Globus pallidus (tissue), 1 donor: Measurements from ENCODE around the gene SELENOV.

Experiments used
- DNase-seq: peaks from one replicate; pipeline ENCODE4 v3.0.0-alpha.2; 2015; ENCODE audit warnings: low spot score

The SELENOV gene

GRCh38 chr19:39520541-39521484 is 5.9 kb downstream of the SELENOV start:
- DNase-seq, result no peak

DNA sequence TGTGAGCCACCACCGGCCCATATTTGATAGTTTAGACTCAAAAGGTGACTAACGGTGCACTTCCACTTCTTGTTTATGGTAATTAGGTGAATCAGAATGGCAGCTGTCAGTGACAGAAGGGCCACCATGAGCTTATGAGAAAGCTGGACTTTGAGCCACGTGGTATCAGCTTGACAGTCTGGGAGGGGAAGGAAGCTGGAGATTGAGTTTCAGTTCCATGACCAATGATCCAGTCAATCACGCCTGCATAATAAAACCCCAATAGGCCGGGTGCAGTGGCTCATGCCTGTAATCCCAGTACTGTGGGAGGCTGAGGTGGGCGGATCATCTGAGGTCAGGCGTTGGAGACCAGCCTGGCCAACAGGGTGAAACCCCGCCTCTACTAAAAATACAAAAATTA is 9.6 kb downstream of the SELENOV start:
- DNase-seq, result no peak

DNA sequence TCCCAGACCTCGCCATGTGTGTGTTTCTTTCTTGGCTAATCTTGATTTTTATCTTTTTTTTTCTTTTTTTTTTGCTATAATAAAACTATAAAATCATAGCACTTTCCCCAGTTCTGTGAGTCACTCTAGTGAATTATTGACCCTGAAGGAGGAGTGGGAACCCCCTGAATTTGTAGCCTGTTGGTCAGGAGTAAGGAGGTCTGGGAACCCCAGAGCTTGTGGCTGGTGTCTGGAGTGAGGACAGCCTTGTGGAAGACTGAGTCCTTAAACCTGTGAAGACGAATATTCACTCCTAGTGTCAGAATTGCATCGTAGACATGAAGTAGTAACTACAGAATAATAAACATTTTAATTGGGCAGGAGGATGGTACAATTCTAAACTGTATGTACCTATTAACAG is 10.3 kb downstream of the SELENOV start:
- DNase-seq, result no peak

GRCh38 chr19:39531834-39532232 is 16.9 kb downstream of the SELENOV start:
- DNase-seq, result no peak

GRCh38 chr19:39532233-39533002 is 17.5 kb downstream of the SELENOV start, which contains the start of gene EID2B:
Gene EID2B (minus strand): TSS chr19:39532852. CDS start chr19:39532802, 50 bp downstream.
- peak; percentile 95 for DNase-seq

DNA sequence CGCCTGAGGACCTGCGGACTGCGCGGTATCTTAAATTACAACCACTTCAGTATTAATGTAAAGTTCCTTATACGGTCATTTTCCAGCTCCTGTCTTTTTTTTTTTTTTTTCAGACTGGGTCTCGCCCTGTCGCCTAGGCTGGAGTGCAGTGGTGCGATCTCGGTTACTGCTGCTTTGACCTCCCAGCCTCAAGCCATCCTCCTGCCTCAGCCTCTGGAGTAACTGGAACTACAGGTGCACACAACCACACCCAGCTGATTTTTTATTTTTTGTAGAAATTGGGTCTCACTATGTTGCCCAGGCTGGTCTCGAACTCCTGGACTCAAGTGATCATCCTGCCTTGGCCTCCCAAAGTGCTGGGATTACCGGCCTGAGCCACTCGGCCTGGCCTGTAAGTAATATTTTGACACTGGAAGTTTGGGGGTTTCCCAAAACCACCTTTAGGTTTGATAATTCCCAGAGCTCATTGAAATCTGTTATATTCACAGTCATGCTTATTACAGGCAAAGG is 18.1 kb downstream of the SELENOV start:
- DNase-seq, result no peak

DNA sequence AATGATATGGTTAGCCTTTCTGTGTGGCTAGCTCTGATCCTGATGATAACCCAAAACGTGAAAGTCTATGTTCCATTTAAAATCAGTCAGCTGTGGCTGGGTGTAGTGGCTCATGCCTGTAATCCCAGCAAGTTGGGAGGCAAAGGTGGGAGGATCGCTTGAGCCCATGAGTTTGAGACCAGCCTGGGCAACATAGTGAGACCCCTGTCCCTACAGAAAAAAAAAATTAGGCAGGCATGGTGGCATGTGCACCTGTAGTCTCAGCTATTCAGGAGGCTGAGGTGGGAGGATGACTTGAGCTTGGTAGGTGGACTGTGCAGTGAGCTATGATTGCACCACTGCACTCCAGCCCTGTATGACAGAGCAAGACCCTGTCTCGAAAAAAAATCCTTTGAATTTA is 18.9 kb downstream of the SELENOV start:
- no peak for DNase-seq

- DNase-seq, result no peak
Measured at GRCh38 chr19:39539165-39539517, 24.2 kb downstream of the SELENOV start.

DNA sequence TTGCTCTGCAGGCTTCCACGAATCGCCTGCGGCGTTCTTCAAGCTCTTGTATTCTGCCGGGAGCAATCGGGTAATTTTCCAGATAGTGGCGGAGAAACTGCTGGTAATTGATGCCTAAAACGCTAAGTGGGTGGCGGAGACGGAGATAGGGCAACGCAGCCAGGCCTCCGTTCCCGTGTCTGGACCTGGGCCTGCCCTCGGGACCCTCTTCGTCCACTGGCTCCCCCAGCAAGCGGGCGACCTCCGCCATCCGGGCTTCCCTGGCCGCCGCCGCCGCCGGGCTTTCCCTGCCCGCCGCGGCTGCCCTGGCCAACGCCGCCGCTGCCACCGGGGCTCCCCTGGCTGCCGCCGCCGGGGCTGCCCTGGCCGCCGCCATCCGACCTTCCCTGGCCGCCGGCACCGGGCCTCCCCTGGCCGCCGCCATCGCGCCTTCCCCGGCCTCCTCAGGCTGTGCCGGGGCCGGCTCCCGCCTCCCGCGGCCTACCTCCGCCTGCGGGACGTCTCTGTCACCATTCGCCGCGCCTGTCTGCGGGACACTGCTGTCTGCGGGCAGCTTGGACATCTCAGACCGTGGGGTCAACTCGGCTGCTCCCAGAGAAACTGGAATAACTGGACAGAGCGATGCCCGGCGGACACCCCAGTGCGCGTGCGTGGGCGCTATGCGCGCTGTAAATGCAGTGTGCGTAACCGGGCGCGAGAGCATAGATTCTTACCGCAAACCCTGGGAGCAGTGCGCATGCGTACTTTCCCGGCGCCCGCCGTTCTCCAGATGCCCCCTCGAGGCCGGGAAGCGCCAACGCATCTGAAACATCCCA is 24.8 kb downstream of the SELENOV start, which contains the start of gene EID2:
Gene EID2 (minus strand): TSS at position 644 of the 815 bp plus-strand sequence. CDS start 82 bp downstream, at position 562.
- peak; percentile 92 for DNase-seq

- no peak for DNase-seq
Measured at GRCh38 chr19:39540333-39540673, 25.4 kb downstream of the SELENOV start.

- peak; percentile 61 for DNase-seq
Measured at GRCh38 chr19:39542206-39542605, 27.3 kb downstream of the SELENOV start.

DNA sequence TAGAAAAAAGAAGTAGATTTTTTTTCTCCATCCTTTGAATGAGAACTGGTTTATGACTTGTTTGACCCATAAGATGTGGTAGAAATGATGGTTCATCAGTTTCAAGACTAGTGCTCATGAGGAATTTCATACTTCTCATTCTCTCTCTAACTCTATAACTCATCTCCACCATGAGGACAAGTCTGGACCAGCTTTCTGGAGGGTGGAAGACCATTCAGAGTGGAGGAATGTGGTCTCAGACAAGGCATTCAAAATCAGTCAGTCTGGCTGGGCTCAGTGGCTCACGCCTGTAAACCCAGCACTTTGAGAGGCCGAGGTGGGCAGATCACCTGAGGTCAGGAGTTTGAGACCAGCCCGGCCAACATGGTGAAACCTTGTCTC is 28.5 kb downstream of the SELENOV start:
- DNase-seq, result no peak

DNA sequence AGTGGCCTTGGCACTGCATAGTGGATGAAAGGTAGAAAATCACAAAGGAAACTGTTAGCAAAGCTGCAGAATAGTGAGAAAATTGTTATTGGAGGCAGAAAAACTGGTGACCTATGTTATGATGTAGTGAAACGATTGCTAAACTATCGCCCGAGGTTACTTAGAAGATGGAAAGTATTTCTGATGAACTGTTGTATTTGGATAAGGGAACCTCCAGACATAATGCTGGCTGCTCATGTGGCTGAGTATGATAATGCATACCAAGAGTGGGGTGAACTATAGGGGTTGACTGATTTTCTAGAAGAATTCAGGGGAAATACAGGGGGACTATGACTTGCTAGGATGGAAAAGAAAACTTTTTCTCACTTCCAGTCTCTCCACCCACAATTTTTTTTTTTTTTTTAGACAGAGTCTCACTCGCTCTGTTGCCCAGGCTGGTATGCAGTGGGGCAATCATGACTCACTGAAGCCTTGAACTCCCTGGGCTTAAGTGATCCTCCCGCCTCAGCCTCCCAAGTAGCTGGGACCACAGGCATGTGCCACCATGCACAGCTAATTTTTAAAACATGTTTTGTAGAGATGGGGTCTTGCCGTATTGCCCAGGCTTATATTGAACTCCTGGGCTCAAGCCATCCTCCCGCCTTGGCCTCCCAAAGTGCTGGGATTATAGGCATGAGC is 29.4 kb downstream of the SELENOV start:
- DNase-seq, result no peak

GRCh38 chr19:39544911-39545310 is 30.0 kb downstream of the SELENOV start:
- DNase-seq, result no peak

DNA sequence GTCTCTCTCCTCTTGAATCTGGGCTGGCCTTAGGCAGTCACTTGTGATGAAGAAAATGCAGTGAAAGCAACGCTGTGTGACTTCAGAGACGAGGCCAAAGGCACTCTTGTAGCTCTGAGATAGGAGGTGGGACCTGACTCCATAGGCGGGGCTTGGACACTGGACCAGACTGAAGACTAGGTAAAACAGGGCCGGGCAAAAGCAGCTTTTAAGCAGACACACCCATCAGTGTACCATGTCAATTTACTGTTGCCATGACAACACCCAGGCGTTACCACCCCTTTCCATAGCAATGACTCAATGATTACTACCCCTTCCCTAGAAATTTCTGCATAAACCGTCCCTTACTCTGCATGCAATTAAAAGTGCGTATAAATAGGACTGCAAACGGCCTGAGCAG is 31.7 kb downstream of the SELENOV start:
- no peak for DNase-seq

- no peak for DNase-seq
Measured at GRCh38 chr19:39550197-39550596, 35.3 kb downstream of the SELENOV start.

- DNase-seq, result no peak
Measured at GRCh38 chr19:39553082-39553652, 38.2 kb downstream of the SELENOV start.

- DNase-seq, result no peak
Measured at GRCh38 chr19:39554701-39555311, 39.9 kb downstream of the SELENOV start.

GRCh38 chr19:39555883-39556282 is 40.9 kb downstream of the SELENOV start:
- no peak for DNase-seq

DNA sequence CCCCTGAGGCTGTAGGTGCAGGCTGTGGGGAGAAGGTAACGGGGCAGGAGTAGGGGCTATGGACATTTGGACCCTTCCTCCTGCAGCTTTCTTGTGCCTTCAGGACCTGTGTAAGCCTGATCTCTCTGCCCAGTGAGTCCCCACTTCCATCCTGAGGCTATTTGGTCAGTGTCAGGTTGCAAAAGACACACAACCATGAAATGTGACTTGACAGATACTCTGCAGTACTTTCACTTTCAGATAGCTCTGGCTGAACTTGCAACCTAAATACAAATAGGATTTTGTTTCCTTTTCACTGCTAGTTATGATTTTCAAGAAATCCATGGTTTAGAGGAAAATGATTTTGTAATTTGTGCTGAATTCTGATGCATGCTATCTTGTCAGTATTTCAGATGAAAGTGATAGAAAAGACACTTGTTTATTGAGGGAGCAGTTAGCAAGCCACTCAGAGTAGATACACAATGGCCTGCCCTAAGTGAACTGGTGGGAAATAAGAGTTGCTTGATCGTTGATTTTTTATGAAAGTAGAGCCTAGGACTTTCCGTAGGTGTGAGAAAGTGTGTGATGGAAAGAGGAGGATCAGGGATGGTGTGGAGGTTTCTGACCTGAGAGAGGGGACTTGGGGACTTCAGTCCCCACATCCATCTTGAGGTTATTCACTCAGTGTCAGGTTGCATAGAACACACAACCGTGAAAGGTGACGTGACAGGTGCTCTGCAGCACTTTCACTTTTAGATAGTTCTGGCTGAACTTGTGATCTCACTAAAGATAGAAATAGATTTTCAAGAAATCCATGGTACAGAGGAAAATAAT is 43.1 kb downstream of the SELENOV start:
- DNase-seq, result no peak
